BJ (cell line): ENCODE measurements around the gene UBR3. TPM values are rescaled to one million over a fixed set of nuclear protein-coding genes. Genes with fewer than 3 reads are reported as not detected.

Source experiments
- CTCF ChIA-PET: fragments of 350-600 bp; formaldehyde crosslinking; extraction: SDS; loops from one replicate; lab custom pipeline; 2021; ENCODE audit warnings: antibody characterized with exemption, inconsistent platforms; lab: Yijun Ruan, JAX
- POLR2A ChIA-PET: fragments of 300-600 bp; sonication (Branson Sonifier 250); formaldehyde crosslinking; extraction: SDS; loops from one replicate; lab custom pipeline; 2021; ENCODE audit warnings: antibody characterized with exemption; lab: Charles Lee
- DNase-seq: peaks from one replicate; pipeline ENCODE4 v3.0.0-alpha.2; 2011; ENCODE audit warnings: low read depth
- H3K27me3 ChIP-seq: 2 replicates; pipeline ENCODE4 v1.6.0; 2011; ENCODE audit warnings: low read length; ENCODE audit not compliant: control insufficient read depth, insufficient read depth
- H3K36me3 ChIP-seq: 2 replicates; pipeline ENCODE4 v1.5.1; 2011; ENCODE audit warnings: low read length; ENCODE audit not compliant: control insufficient read depth, insufficient read depth
- H3K4me3 ChIP-seq: 2 replicates; pipeline ENCODE4 v1.5.1; 2011; ENCODE audit warnings: low read depth, mild to moderate bottlenecking, control low read depth, low read length
- polyA plus RNA-seq: library from polyadenylated mRNA; depleted of rRNA; stranded (reverse); fragments of >200 nt; gene quantifications from 2 replicates; pipeline ENCODE4 v1.2.3, GENCODE V29; 2011
- TF ChIP-seq, protein P1 (sequence below): IDR thresholded peaks from 2 replicates; pipeline ENCODE4 v1.5.1; 2011; ENCODE audit warnings: low read depth, mild to moderate bottlenecking, control low read depth, inconsistent platforms, low read length, moderate library complexity; ENCODE audit not compliant: insufficient read depth

UBR3 gene
- polyA plus RNA-seq, 1 experiment = 7.5 TPM

DNA sequence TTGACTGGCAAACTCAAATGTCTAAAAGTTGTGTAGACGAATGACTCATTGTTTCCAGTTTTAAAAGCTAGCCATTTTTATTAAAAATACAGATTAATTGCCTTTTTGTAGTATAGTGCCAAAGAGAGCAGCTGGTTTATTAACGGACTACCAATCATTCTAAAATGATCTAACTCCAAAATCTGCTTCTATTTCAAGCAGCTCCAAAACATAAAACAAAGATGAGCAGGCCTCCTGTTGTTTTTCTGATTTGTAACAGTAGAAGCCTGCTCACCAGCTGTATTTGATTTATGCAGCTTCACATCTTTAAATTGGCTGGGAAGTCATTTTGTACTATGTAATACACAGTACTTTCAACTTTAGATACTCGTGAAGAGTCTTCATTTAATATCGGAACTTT is 171.8 kb downstream of the UBR3 start:
- TF ChIP-seq, protein P1, sequence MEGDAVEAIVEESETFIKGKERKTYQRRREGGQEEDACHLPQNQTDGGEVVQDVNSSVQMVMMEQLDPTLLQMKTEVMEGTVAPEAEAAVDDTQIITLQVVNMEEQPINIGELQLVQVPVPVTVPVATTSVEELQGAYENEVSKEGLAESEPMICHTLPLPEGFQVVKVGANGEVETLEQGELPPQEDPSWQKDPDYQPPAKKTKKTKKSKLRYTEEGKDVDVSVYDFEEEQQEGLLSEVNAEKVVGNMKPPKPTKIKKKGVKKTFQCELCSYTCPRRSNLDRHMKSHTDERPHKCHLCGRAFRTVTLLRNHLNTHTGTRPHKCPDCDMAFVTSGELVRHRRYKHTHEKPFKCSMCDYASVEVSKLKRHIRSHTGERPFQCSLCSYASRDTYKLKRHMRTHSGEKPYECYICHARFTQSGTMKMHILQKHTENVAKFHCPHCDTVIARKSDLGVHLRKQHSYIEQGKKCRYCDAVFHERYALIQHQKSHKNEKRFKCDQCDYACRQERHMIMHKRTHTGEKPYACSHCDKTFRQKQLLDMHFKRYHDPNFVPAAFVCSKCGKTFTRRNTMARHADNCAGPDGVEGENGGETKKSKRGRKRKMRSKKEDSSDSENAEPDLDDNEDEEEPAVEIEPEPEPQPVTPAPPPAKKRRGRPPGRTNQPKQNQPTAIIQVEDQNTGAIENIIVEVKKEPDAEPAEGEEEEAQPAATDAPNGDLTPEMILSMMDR = no peak
- Histone ChIP-seq H3K36me3 (peaks cover 6% of the 10 kb centered on the region; the same call in 1 of the 2 replicates), H3K4me3 (no peak overlapping the region), H3K27me3 (no peaks in the 10 kb centered on the region)
- POLR2A ChIA-PET = no interaction called here
- DNase-seq = peak; percentile 14
- CTCF ChIA-PET = no interaction called here

DNA sequence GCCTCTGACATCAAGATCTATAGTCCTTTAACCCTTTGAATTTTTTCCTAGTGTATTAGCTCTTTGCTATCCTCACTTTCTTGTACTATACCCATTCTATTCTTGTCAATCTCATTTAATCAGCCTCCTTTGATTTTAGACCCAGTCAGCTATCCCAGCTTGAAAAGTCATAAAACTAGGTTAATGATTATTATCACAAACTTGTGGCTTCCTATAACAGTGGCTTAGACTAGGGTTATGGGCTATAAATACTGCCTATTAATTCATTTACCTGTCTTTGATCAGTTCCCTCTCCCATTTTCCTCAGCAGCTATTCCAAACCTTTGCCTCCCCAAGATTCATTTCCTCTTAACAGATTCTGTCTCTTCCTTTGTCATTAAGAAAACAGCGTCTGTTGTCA is 174.8 kb downstream of the UBR3 start:
- CTCF ChIA-PET = no interaction called here
- H3K36me3 ChIP-seq = peaks cover 6% of the 10 kb centered on the region; the same call in 1 of the 2 replicates
- no peaks in the 10 kb centered on the region for H3K27me3 ChIP-seq
- POLR2A ChIA-PET = no interaction called here
- no peak for DNase-seq
- H3K4me3 ChIP-seq = no peak overlapping the region
- TF ChIP-seq, protein P1 = no peak

DNA sequence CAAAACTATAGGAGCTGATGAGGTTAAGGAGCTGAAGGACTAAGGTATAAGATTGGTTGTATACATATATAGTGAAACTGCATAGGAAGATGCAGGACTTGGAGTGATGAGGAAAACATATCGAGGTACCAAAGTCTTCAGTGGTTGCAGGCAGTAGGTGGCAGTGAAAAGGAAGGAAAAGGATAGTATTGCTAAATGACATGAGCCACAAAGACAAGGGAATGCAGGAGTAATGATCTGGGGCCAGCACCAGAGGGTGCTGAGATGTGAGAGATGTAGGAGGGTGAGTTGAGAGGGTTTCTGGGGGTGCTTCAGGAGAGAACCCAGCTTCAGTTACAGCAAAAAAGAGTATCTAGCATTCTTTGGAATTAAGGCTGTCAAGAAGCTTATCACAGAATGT is 178.4 kb downstream of the UBR3 start:
- ChIA-PET POLR2A (no interaction called here), CTCF (interaction anchor here (0.8 kb wide), 1 partner anchor 8 kb away, joined by 3 read pairs; no protein-coding TSS in a partner anchor)
- Histone ChIP-seq H3K4me3 (no peak overlapping the region), H3K36me3 (peaks cover 3% of the 10 kb centered on the region; the same call in 1 of the 2 replicates), H3K27me3 (no peaks in the 10 kb centered on the region)
- TF ChIP-seq, protein P1 = no peak
- DNase-seq = no peak

DNA sequence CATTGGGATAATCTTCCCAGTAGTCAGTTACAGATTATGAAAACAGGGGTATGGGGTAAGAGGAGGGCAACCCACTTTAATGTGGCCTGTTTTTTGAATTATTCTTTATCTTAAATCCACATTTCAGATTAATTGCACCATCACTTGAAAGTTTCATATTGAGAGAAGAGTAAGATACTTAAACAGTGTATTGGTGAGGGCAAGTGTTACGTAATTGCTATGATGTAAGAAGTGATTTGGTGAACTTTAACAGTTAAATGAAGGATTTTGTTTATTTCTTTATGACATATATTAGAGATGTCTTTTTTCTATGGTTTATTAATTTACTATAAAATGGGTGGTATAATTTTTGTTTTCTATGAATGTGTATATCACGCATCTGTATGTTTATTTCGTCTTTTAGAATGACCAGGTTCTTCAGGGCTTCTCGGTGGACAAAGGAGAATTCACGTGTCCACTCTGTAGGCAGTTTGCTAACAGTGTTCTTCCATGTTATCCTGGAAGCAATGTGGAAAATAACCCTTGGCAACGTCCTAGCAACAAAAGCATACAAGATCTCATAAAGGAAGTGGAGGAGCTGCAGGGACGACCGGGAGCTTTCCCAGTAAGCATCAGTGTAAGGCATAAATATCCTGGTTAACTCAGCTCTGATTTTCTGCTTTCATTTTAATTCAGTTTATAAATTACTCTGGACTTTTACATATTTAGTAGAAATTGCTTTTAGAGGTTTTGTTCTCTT is 179.5 kb downstream of the UBR3 start:
- TF ChIP-seq, protein P1 = no peak
- Histone ChIP-seq H3K36me3 (peaks cover 3% of the 10 kb centered on the region; the same call in 1 of the 2 replicates), H3K27me3 (no peaks in the 10 kb centered on the region), H3K4me3 (no peak overlapping the region)
- POLR2A ChIA-PET = no interaction called here
- CTCF ChIA-PET = no interaction called here
- no peak for DNase-seq

DNA sequence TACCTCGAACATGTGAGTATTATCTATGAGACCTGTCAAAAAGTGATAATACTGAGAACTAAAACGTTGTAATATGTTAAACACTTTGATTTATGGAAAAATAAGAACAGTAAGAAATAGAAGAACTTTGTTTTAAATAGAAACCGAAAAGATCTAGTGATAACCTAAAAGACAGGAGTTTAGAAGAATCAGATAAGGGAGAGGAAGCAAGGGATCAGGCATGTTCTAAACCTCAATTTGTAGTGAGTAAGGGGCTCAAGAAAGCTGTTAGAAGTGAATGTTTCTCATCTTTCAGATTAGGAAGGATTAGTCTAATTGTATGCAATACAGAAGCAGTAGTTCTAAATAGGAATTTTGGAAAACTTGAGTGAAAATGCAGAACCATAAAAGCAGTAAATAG is 182.0 kb downstream of the UBR3 start:
- DNase-seq = no peak
- H3K27me3 ChIP-seq = no peaks in the 10 kb centered on the region
- TF ChIP-seq, protein P1 = no peak
- H3K36me3 ChIP-seq = peaks cover 3% of the 10 kb centered on the region; the same call in 1 of the 2 replicates
- POLR2A ChIA-PET = no interaction called here
- no peak overlapping the region for H3K4me3 ChIP-seq
- CTCF ChIA-PET = interaction anchor here (0.5 kb wide), 1 partner anchor 239 kb away, joined by 3 read pairs; no protein-coding TSS in a partner anchor
